Choroid plexus epithelial cell (primary cell): Measurements from ENCODE around the gene TRAPPC12.

Source experiments
- DNase-seq: peaks from one replicate; pipeline ENCODE4 v3.0.0-alpha.2; 2010; ENCODE audit warnings: low read depth
- H3K4me3 ChIP-seq: 2 replicates; pipeline ENCODE4 v1.5.1; 2011; ENCODE audit warnings: low read depth, mild to moderate bottlenecking, control low read depth, low read length, moderate library complexity
- TF ChIP-seq, protein P1 (sequence below): conservative IDR thresholded peaks from 2 replicates; pipeline ENCODE4 v1.5.1; 2011; ENCODE audit warnings: low read depth, mild to moderate bottlenecking, control low read depth, inconsistent platforms, low read length, moderate library complexity

TRAPPC12 gene

GRCh38 chr2:3387011-3387410 lies 7.5 kb downstream of the TRAPPC12 start:
- no peak for DNase-seq
- no peak overlapping the region for H3K4me3 ChIP-seq
- TF ChIP-seq, protein P1, sequence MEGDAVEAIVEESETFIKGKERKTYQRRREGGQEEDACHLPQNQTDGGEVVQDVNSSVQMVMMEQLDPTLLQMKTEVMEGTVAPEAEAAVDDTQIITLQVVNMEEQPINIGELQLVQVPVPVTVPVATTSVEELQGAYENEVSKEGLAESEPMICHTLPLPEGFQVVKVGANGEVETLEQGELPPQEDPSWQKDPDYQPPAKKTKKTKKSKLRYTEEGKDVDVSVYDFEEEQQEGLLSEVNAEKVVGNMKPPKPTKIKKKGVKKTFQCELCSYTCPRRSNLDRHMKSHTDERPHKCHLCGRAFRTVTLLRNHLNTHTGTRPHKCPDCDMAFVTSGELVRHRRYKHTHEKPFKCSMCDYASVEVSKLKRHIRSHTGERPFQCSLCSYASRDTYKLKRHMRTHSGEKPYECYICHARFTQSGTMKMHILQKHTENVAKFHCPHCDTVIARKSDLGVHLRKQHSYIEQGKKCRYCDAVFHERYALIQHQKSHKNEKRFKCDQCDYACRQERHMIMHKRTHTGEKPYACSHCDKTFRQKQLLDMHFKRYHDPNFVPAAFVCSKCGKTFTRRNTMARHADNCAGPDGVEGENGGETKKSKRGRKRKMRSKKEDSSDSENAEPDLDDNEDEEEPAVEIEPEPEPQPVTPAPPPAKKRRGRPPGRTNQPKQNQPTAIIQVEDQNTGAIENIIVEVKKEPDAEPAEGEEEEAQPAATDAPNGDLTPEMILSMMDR, result no peak

- no peak overlapping the region for H3K4me3 ChIP-seq
- TF ChIP-seq, protein P1, result no peak
- no peak for DNase-seq
Observed at GRCh38 chr2:3387644-3388411, 8.3 kb downstream of the TRAPPC12 start.

- TF ChIP-seq, protein P1, result no peak
- no peak for DNase-seq
- no peak overlapping the region for H3K4me3 ChIP-seq
Observed at GRCh38 chr2:3388412-3388738, 8.9 kb downstream of the TRAPPC12 start.

- DNase-seq, result no peak
- no peak overlapping the region for H3K4me3 ChIP-seq
- TF ChIP-seq, protein P1, result no peak
Observed at GRCh38 chr2:3389193-3389592, 9.7 kb downstream of the TRAPPC12 start.

DNA sequence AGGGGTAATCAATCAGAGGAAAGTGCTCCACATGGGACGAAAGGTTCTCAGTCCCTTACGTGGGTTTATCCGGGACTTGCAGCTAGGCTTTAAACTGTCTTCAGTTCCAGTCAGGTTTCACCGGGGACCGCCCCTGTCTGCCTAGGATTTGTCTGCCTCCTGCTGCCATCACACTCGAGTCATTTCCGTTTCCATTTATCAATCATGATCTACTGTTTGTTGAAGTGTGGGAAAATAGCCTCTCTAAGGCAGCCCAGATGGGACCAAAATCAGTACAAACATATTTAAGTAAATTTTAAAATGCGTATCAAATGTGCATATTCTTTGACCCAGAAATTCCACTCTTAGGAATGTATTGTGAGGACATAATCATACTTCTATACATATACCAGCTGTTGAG lies 10.5 kb downstream of the TRAPPC12 start:
- H3K4me3 ChIP-seq, result no peak overlapping the region
- no peak for DNase-seq
- TF ChIP-seq, protein P1, result no peak

GRCh38 chr2:3392216-3392615 lies 12.7 kb downstream of the TRAPPC12 start:
- DNase-seq, result no peak
- no peak overlapping the region for H3K4me3 ChIP-seq
- TF ChIP-seq, protein P1, result no peak

GRCh38 chr2:3396920-3397559 lies 17.5 kb downstream of the TRAPPC12 start:
- TF ChIP-seq, protein P1, result no peak
- no peak overlapping the region for H3K4me3 ChIP-seq
- no peak for DNase-seq
